Omental fat pad (tissue), 4 donors: ENCODE results near the gene SOX6. TPM values are rescaled to one million over a fixed set of nuclear protein-coding genes. Genes with fewer than 3 reads are reported as not detected.

Source experiments
- ATAC-seq: fragments of 150-250 bp; one replicate; pipeline ENCODE4 v1.9.1; 2016; ENCODE audit warnings: mild to moderate bottlenecking, moderate library complexity; ENCODE audit not compliant: low FRiP score
- DNase-seq: peaks from one replicate; pipeline ENCODE4 v3.0.0-alpha.2; 2019; ENCODE audit warnings: low spot score
- CTCF ChIP-seq, 3 donors: fragments of 450-650 bp; IDR thresholded peaks; one replicate each; pipeline ENCODE4 v1.5.1; 2016 to 2017; ENCODE audit warnings: antibody characterized with exemption in 3 of 3, mild to moderate bottlenecking in 3 of 3, moderate library complexity in 2 of 3
- total RNA-seq, 4 donors: library from RNA; depleted of rRNA; stranded (reverse); fragments of >200 nt; gene quantifications; one replicate each; pipeline ENCODE4 v1.1.0, GENCODE V29; 2016

Gene SOX6
- total RNA-seq, 4 donors from 2014 or later: 2.0 to 41.0 (median 8.9) TPM

- TF ChIP-seq CTCF (IDR thresholded peaks at IDR 0.05): no peak
- ATAC-seq (no peak), DNase-seq (no peak)
These were observed 189.8 kb downstream of the SOX6 start for GRCh38 chr11:16166571-16166970.

- no peak for ATAC-seq
- no peak for DNase-seq
- TF ChIP-seq CTCF (IDR thresholded peaks at IDR 0.05): no peak
These were observed 196.2 kb downstream of the SOX6 start for GRCh38 chr11:16160146-16160545.

- no peak for TF ChIP-seq CTCF (IDR thresholded peaks at IDR 0.05)
- ATAC-seq (no peak), DNase-seq (no peak)
These were observed 197.8 kb downstream of the SOX6 start for GRCh38 chr11:16158426-16158994.

- ATAC-seq (no peak), DNase-seq (no peak)
- TF ChIP-seq CTCF (IDR thresholded peaks at IDR 0.05): no peak
These were observed 199.0 kb downstream of the SOX6 start for GRCh38 chr11:16157327-16157726.

- no peak for TF ChIP-seq CTCF (IDR thresholded peaks at IDR 0.05)
- ATAC-seq (no peak), DNase-seq (no peak)
These were observed 200.9 kb downstream of the SOX6 start for GRCh38 chr11:16155448-16155847.

- peak; percentile 42 for ATAC-seq
- no peak for TF ChIP-seq CTCF (IDR thresholded peaks at IDR 0.05)
These were observed 201.5 kb downstream of the SOX6 start for GRCh38 chr11:16154715-16155396.

GRCh38 chr11:16153951-16154350 is 202.4 kb downstream of the SOX6 start:
- no peak for ATAC-seq
- TF ChIP-seq CTCF (IDR thresholded peaks at IDR 0.05): no peak
- no peak for DNase-seq

More at GRCh38 chr11:16154715-16155396, 201.5 kb downstream of the SOX6 start:
- DNase-seq: no peak
